K562 (cell line): ENCODE measurements around the gene SPHK2. TPM values are rescaled to one million over a fixed set of nuclear protein-coding genes. Genes with fewer than 3 reads are reported as not detected.

Source experiments
- ETV1 ChIP-seq: fragments of 450-650 bp; conservative IDR thresholded peaks from 2 replicates; pipeline ENCODE4 v1.6.1; 2016; ENCODE audit warnings: missing genetic modification characterization, control low read depth, low read depth, missing compliant biosample characterization
- FOSL1 ChIP-seq: fragments of 200-800 bp; sonication (Bioruptor generic); conservative IDR thresholded peaks from 2 replicates; pipeline ENCODE4 v1.6.1; 2016; ENCODE audit warnings: missing genetic modification characterization, missing compliant biosample characterization
- GTF2A2 ChIP-seq: IDR thresholded peaks from 2 replicates; pipeline ENCODE4 v1.6.1; 2016; ENCODE audit warnings: mild to moderate bottlenecking, missing genetic modification characterization, missing compliant biosample characterization
- HDAC2 ChIP-seq: fragments of 450-650 bp; IDR thresholded peaks from 2 replicates; pipeline ENCODE4 v1.6.1; 2016; ENCODE audit warnings: mild to moderate bottlenecking
- SIRT6 ChIP-seq: IDR thresholded peaks from one replicate; pipeline ENCODE4 v1.6.1; 2012; ENCODE audit warnings: low read depth, mild to moderate bottlenecking, control low read depth, inconsistent platforms, low read length, moderate library complexity
- SOX6 ChIP-seq: fragments of 450-650 bp; IDR thresholded peaks from 2 replicates; pipeline ENCODE4 v1.6.1; 2014; ENCODE audit warnings: mild to moderate bottlenecking
- SRSF1 ChIP-seq: fragments of 200-400 bp; formaldehyde crosslinking; IDR thresholded peaks from 2 replicates; pipeline ENCODE4 v1.6.1; 2017; ENCODE audit warnings: mild to moderate bottlenecking, low read depth, low read length, moderate library complexity
- TCF3 ChIP-seq: sonication (generic); formaldehyde crosslinking; IDR thresholded peaks from 2 replicates; pipeline ENCODE4 v1.4.0; 2020; ENCODE audit warnings: mild to moderate bottlenecking, missing genetic modification reagents
- ZNF354B ChIP-seq: fragments of 250-450 bp; sonication (Bioruptor Pico); IDR thresholded peaks from 2 replicates; pipeline ENCODE4 v1.4.0; 2020
- ZNF75A ChIP-seq: fragments of 450-650 bp; formaldehyde crosslinking; IDR thresholded peaks from 2 replicates; pipeline ENCODE4 v1.4.0; 2020; ENCODE audit warnings: mild to moderate bottlenecking
- ZNF766 ChIP-seq: fragments of 200-800 bp; sonication (Bioruptor generic); conservative IDR thresholded peaks from 2 replicates; pipeline ENCODE4 v1.6.1; 2016; ENCODE audit warnings: missing genetic modification characterization, missing compliant biosample characterization
- polyA plus RNA-seq, 8 experiments: library from polyadenylated mRNA; depleted of rRNA in 4 of 8; stranded (reverse) in 5 of 8; unstranded in 3 of 8; fragments of >200 nt; fragmentation: Nextera tagmentation in 2 of 8; fragmentation: Illumina TruSeq in 1 of 8; extraction: Ambion mirVana in 2 of 8; extraction: Trizol in 1 of 8; gene quantifications; 2 replicates each; pipeline versions ENCODE4 v1.2.1 to v1.2.3, GENCODE V29; 2011 to 2014; ENCODE audit warnings: inconsistent platforms in 1 of 8, missing spikeins in 1 of 8
- total RNA-seq, 7 experiments: library from RNA; depleted of rRNA in 6 of 7; stranded (reverse); fragments of >200 nt in 6 of 7; fragmentation: Illumina TruSeq in 2 of 7; extraction: Trizol in 2 of 7; gene quantifications; 2 replicates each; pipeline versions ENCODE4 v1.2.1 to v1.2.3, GENCODE V29; 2011 to 2021; ENCODE audit warnings: low replicate concordance in 1 of 7
- TF ChIP-seq, protein P1 (sequence below): fragments of 200-600 bp; sonication (generic); IDR thresholded peaks from one replicate; pipeline ENCODE4 v1.6.1; 2012; ENCODE audit warnings: mild to moderate bottlenecking, low read depth, low read length, inconsistent platforms
- TF ChIP-seq, protein P2 (sequence below): fragments of 250-450 bp; sonication (Bioruptor Pico); IDR thresholded peaks from 2 replicates; pipeline ENCODE4 v1.9.0; 2021; ENCODE audit warnings: mild to moderate bottlenecking, inconsistent platforms
- TF ChIP-seq, protein P3 (sequence below), 3 experiments: IDR thresholded peaks in 2 of 3; conservative IDR thresholded peaks in 1 of 3; 2 replicates each; pipeline ENCODE4 v1.5.1; 2011 to 2012; ENCODE audit warnings: low read length in 3 of 3, mild to moderate bottlenecking in 3 of 3, control low read depth in 2 of 3, improper control_type of control experiment in 1 of 3, inconsistent platforms in 1 of 3, low read depth in 1 of 3, mixed read lengths in 1 of 3, moderate library complexity in 1 of 3; ENCODE audit not compliant: insufficient read depth in 2 of 3

The SPHK2 gene
- total and polyA plus RNA-seq, 9 of the 15 experiments (the other 6 are each of a cell fraction or from before 2014, with no cell fraction given) = 0.10 to 15.2 (median 2.9) TPM

DNA sequence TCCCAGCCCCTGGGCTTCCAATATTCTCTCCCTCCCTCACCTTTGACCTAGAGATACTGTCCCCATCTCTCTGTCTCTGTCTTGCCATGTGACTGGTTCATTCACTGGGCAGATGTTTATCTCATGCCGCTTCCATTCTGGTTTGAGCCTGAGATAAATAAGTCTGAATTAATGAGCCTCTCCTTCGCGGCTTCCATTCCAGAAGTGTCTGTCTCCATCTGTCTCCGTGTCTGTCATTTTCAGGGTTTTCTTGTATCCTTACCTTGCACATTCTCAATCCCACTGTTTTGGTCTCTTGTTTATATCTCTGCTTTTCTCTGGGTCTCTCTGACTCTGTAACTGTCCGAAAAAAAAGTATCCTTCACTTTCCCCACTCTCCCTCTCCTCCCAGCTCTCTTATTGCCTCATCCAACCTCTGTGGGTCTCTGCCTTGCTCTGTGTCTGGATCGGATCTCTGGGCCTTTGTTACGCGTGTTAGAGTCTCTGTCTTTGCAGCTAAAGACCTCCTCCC, 4.3 kb downstream of the SPHK2 start (continued):
- TF ChIP-seq, protein P1, sequence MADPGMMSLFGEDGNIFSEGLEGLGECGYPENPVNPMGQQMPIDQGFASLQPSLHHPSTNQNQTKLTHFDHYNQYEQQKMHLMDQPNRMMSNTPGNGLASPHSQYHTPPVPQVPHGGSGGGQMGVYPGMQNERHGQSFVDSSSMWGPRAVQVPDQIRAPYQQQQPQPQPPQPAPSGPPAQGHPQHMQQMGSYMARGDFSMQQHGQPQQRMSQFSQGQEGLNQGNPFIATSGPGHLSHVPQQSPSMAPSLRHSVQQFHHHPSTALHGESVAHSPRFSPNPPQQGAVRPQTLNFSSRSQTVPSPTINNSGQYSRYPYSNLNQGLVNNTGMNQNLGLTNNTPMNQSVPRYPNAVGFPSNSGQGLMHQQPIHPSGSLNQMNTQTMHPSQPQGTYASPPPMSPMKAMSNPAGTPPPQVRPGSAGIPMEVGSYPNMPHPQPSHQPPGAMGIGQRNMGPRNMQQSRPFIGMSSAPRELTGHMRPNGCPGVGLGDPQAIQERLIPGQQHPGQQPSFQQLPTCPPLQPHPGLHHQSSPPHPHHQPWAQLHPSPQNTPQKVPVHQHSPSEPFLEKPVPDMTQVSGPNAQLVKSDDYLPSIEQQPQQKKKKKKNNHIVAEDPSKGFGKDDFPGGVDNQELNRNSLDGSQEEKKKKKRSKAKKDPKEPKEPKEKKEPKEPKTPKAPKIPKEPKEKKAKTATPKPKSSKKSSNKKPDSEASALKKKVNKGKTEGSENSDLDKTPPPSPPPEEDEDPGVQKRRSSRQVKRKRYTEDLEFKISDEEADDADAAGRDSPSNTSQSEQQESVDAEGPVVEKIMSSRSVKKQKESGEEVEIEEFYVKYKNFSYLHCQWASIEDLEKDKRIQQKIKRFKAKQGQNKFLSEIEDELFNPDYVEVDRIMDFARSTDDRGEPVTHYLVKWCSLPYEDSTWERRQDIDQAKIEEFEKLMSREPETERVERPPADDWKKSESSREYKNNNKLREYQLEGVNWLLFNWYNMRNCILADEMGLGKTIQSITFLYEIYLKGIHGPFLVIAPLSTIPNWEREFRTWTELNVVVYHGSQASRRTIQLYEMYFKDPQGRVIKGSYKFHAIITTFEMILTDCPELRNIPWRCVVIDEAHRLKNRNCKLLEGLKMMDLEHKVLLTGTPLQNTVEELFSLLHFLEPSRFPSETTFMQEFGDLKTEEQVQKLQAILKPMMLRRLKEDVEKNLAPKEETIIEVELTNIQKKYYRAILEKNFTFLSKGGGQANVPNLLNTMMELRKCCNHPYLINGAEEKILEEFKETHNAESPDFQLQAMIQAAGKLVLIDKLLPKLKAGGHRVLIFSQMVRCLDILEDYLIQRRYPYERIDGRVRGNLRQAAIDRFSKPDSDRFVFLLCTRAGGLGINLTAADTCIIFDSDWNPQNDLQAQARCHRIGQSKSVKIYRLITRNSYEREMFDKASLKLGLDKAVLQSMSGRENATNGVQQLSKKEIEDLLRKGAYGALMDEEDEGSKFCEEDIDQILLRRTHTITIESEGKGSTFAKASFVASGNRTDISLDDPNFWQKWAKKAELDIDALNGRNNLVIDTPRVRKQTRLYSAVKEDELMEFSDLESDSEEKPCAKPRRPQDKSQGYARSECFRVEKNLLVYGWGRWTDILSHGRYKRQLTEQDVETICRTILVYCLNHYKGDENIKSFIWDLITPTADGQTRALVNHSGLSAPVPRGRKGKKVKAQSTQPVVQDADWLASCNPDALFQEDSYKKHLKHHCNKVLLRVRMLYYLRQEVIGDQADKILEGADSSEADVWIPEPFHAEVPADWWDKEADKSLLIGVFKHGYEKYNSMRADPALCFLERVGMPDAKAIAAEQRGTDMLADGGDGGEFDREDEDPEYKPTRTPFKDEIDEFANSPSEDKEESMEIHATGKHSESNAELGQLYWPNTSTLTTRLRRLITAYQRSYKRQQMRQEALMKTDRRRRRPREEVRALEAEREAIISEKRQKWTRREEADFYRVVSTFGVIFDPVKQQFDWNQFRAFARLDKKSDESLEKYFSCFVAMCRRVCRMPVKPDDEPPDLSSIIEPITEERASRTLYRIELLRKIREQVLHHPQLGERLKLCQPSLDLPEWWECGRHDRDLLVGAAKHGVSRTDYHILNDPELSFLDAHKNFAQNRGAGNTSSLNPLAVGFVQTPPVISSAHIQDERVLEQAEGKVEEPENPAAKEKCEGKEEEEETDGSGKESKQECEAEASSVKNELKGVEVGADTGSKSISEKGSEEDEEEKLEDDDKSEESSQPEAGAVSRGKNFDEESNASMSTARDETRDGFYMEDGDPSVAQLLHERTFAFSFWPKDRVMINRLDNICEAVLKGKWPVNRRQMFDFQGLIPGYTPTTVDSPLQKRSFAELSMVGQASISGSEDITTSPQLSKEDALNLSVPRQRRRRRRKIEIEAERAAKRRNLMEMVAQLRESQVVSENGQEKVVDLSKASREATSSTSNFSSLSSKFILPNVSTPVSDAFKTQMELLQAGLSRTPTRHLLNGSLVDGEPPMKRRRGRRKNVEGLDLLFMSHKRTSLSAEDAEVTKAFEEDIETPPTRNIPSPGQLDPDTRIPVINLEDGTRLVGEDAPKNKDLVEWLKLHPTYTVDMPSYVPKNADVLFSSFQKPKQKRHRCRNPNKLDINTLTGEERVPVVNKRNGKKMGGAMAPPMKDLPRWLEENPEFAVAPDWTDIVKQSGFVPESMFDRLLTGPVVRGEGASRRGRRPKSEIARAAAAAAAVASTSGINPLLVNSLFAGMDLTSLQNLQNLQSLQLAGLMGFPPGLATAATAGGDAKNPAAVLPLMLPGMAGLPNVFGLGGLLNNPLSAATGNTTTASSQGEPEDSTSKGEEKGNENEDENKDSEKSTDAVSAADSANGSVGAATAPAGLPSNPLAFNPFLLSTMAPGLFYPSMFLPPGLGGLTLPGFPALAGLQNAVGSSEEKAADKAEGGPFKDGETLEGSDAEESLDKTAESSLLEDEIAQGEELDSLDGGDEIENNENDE = no peak
- TF ChIP-seq, protein P2, sequence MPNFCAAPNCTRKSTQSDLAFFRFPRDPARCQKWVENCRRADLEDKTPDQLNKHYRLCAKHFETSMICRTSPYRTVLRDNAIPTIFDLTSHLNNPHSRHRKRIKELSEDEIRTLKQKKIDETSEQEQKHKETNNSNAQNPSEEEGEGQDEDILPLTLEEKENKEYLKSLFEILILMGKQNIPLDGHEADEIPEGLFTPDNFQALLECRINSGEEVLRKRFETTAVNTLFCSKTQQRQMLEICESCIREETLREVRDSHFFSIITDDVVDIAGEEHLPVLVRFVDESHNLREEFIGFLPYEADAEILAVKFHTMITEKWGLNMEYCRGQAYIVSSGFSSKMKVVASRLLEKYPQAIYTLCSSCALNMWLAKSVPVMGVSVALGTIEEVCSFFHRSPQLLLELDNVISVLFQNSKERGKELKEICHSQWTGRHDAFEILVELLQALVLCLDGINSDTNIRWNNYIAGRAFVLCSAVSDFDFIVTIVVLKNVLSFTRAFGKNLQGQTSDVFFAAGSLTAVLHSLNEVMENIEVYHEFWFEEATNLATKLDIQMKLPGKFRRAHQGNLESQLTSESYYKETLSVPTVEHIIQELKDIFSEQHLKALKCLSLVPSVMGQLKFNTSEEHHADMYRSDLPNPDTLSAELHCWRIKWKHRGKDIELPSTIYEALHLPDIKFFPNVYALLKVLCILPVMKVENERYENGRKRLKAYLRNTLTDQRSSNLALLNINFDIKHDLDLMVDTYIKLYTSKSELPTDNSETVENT (CRISPR knock-in tag) = no peak
- TF ChIP-seq ZNF75A (no peak), ZNF766 (CRISPR knock-in tag) (no peak), TCF3 (CRISPR knock-in tag) (no peak), SOX6 (no peak), ETV1 (tag) (no peak), HDAC2 (0 out of 2 replicates have a peak, but pooled peaks have one; percentile 21), SIRT6 (no peak), FOSL1 (tag) (no peak), ZNF354B (CRISPR knock-in tag) (no peak), SRSF1 (no peak), GTF2A2 (no peak)
- TF ChIP-seq, protein P3, sequence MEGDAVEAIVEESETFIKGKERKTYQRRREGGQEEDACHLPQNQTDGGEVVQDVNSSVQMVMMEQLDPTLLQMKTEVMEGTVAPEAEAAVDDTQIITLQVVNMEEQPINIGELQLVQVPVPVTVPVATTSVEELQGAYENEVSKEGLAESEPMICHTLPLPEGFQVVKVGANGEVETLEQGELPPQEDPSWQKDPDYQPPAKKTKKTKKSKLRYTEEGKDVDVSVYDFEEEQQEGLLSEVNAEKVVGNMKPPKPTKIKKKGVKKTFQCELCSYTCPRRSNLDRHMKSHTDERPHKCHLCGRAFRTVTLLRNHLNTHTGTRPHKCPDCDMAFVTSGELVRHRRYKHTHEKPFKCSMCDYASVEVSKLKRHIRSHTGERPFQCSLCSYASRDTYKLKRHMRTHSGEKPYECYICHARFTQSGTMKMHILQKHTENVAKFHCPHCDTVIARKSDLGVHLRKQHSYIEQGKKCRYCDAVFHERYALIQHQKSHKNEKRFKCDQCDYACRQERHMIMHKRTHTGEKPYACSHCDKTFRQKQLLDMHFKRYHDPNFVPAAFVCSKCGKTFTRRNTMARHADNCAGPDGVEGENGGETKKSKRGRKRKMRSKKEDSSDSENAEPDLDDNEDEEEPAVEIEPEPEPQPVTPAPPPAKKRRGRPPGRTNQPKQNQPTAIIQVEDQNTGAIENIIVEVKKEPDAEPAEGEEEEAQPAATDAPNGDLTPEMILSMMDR (IDR thresholded peaks at IDR 0.05 in 2 of 3, conservative IDR thresholded peaks at IDR 0.05 in 1 of 3; ENCODE audit: insufficient read depth in 2 of 3, low read depth in 1 of 3, low read length in 3 of 3) = no peak
